Fibroblast of pulmonary artery (primary cell): ENCODE measurements around the gene C16orf86.
A peak's percentile ranks its signal among the peaks of the same experiment; 100 is the strongest.

Experiments used
- DNase-seq: peaks from one replicate; pipeline ENCODE4 v3.0.0-alpha.2; 2010; ENCODE audit warnings: low read depth
- H3K4me3 ChIP-seq: replicated peaks from 2 replicates; pipeline ENCODE4 v1.5.1; 2011; ENCODE audit warnings: low read depth, mild to moderate bottlenecking, control low read depth, low read length, moderate library complexity
- TF ChIP-seq, protein P1 (sequence below): IDR thresholded peaks from 2 replicates; pipeline ENCODE4 v1.5.1; 2011; ENCODE audit warnings: mild to moderate bottlenecking, control low read depth, low read length, inconsistent platforms; ENCODE audit errors: missing control alignments

Gene C16orf86

DNA sequence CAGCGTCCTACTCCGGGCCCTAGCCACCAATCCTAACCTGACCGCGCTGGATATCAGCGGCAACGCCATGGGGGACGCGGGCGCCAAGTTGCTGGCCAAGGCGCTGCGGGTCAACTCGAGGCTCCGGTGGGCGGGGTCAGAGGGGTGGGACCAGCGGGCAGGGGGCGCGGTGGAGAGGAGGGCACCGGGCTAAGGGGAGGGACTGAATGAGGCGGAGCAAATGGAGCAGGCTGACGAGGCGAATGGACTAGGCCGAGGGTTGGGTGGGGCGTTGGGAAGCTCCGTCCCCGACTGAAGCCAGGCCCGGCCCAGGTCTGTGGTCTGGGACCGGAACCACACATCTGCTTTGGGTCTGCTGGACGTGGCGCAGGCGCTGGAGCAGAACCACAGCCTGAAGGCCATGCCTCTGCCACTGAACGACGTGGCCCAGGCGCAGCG lies 17.1 kb upstream of the C16orf86 start:
- no peak for DNase-seq
- no peak overlapping the region for H3K4me3 ChIP-seq
- TF ChIP-seq, protein P1, sequence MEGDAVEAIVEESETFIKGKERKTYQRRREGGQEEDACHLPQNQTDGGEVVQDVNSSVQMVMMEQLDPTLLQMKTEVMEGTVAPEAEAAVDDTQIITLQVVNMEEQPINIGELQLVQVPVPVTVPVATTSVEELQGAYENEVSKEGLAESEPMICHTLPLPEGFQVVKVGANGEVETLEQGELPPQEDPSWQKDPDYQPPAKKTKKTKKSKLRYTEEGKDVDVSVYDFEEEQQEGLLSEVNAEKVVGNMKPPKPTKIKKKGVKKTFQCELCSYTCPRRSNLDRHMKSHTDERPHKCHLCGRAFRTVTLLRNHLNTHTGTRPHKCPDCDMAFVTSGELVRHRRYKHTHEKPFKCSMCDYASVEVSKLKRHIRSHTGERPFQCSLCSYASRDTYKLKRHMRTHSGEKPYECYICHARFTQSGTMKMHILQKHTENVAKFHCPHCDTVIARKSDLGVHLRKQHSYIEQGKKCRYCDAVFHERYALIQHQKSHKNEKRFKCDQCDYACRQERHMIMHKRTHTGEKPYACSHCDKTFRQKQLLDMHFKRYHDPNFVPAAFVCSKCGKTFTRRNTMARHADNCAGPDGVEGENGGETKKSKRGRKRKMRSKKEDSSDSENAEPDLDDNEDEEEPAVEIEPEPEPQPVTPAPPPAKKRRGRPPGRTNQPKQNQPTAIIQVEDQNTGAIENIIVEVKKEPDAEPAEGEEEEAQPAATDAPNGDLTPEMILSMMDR: no peak

DNA sequence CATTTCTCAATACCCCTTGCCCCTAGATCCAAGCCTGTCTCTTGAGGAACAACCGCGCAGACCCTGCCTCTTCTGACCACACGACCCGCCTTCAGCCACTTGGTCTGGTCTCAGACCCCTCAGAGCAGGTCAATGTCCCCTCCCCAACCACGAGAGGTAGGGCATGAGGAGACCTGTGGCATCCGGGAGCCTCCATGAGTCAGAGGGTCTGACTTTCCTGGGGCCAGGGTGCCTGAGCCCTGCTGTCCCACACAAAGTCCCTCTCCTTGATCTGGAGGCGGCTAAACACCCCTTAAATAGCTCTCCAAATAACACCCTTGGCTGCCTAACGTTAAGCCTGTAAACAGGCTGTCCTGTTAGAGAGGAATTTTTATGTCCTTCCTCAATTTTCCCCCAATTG lies 16.6 kb upstream of the C16orf86 start:
- TF ChIP-seq, protein P1: no peak
- H3K4me3 ChIP-seq: no peak overlapping the region
- no peak for DNase-seq

DNA sequence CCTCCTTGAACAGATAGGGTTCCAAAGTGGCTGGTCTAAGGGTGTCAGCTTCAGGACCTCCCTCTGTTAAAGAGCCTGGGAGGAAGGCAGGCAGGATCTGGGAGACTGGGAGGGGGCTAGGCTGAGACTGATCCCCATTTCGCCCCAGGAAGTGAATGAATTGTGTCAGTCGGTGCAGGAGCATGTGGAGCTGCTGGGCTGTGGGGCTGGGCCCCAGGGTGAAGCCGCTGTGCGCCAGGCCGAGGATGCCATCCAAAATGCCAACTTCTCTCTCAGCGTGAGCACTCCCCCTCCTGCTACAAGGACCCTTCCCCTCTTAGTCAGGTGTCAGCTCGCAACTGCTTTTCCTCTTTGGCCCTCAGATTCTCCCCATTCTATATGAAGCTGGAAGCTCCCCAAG lies 15.6 kb upstream of the C16orf86 start:
- no peak overlapping the region for H3K4me3 ChIP-seq
- no peak for DNase-seq
- TF ChIP-seq, protein P1: no peak

DNA sequence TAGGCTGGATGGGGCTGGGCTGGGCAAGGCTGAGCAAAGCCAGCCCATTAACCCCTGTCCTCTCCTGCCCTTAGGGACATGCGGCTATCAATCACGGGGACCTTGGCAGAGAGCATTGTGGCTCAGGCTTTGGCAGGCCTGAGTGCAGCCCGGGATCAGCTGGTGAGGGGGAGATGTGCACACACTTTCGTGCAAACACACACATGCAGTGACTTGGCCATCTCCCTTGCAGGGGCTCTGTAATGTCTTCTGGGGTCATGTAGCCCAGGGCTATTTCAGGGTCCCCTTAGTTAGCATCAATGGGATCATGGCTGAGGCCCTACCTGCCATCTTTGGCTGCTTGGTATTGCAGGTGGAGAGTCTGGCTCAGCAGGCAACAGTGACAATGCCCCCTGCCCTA lies 14.8 kb upstream of the C16orf86 start:
- no peak overlapping the region for H3K4me3 ChIP-seq
- DNase-seq: no peak
- TF ChIP-seq, protein P1: no peak

DNA sequence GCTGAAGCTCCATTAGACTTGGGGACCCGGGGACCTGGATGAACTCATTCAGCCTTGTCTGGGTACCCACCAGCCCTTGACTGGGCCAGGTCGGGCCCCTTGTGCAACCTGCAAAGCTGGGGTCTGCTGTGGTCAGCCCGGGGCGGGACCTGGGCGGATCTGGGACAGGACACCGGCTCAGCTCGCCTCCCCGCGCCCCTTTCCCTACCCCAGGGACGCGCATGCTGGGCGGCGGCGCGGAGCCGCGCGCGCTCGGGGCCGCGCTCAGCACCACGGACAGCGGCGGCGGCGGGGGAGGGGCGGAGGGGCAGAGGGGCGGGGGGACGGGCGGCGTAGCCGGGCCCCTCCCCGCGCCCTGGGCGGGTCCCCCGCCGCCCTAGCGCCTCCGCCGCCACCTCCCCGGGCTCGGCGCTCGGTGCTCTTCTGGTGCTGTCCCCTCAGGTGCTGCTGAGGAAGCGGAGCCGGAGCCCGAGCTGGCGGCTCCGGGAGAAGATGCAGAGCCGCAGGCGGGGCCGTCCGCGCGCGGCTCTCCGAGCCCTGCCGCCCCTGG lies 14.0 kb upstream of the C16orf86 start:
- TF ChIP-seq, protein P1: no peak
- H3K4me3 ChIP-seq: peak overlapping the region; percentile 37
- DNase-seq: no peak

DNA sequence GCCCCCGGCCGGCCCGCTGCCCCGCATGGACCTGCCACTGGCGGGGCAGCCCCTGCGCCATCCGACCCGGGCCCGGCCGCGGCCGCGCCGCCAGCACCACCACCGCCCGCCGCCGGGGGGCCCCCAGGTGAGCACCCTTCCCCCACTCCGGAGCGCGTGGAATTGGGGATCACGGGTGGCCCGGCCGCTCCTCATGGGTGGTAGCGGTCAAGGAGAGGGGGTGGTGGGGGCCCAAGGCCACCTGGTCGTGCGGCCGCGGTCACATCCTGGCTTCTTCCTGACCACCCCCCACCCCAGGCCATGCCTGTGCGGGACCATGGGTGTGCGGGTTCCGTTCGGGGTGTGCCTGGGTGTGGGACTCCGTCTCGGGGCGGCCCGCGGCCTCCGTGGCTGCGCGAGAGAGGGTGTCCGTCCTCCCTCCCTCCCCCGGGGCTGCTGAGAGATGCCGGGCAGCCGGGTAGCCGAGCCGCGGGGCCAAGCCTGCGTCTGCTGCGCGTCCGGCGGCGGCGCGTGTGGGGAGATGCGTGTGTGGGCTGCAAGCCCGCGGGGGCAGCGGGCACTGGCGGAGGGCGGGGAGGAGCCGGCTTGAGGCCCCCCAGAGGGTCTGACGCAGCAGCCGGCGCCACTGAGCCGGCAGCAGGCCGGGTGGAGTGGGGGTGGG lies 13.4 kb upstream of the C16orf86 start:
- TF ChIP-seq, protein P1: no peak
- no peak for DNase-seq
- peak overlapping the region; percentile 45 for H3K4me3 ChIP-seq
